SKM-1 treated with dmso at 0.1 percent for 144 hours (cell line): ENCODE measurements around the gene MED29.

Experiments used
- DNase-seq: peaks from one replicate; lab custom pipeline; 2025; ENCODE audit not compliant: unreplicated experiment; lab: John Stamatoyannopoulos, UW

The MED29 gene

GRCh38 chr19:39397360-39398296 lies 6.5 kb downstream of the MED29 start:
- peak; percentile 87 for DNase-seq

- peak; percentile 86 for DNase-seq
Observed at GRCh38 chr19:39398297-39398864, 7.2 kb downstream of the MED29 start.

GRCh38 chr19:39399668-39400050 lies 8.5 kb downstream of the MED29 start:
- DNase-seq, result no peak

GRCh38 chr19:39400061-39400460 lies 8.9 kb downstream of the MED29 start:
- no peak for DNase-seq

- no peak for DNase-seq
Observed at GRCh38 chr19:39401070-39401548, 9.9 kb downstream of the MED29 start.

- no peak for DNase-seq
Observed at GRCh38 chr19:39401549-39402345, 10.6 kb downstream of the MED29 start.

GRCh38 chr19:39402346-39403300 lies 11.4 kb downstream of the MED29 start:
- DNase-seq, result peak; percentile 80

GRCh38 chr19:39403331-39404312 lies 12.4 kb downstream of the MED29 start:
- peak; percentile 78 for DNase-seq

GRCh38 chr19:39405261-39405957 lies 14.2 kb downstream of the MED29 start:
- DNase-seq, result no peak

GRCh38 chr19:39405958-39406655 lies 14.9 kb downstream of the MED29 start:
- peak; percentile 71 for DNase-seq

GRCh38 chr19:39406656-39407409 lies 15.7 kb downstream of the MED29 start, which contains the start of gene ZFP36:
ZFP36 (plus strand) TSS chr19:39406847; CDS start chr19:39406905, 58 bp downstream.
- peak; percentile 71 for DNase-seq

- no peak for DNase-seq
Observed at GRCh38 chr19:39407410-39407659, 16.2 kb downstream of the MED29 start.

- DNase-seq, result no peak
Observed at GRCh38 chr19:39407660-39408391, 16.6 kb downstream of the MED29 start.

- DNase-seq, result no peak
Observed at GRCh38 chr19:39408392-39409207, 17.4 kb downstream of the MED29 start.

- peak; percentile 42 for DNase-seq
Observed at GRCh38 chr19:39409208-39410016, 18.2 kb downstream of the MED29 start.
